Psoas muscle (tissue), 8 donors: ENCODE measurements around the gene SPINT2. TPM values are rescaled to one million over a fixed set of nuclear protein-coding genes. Genes with fewer than 3 reads are reported as not detected.

Experiments used
- ATAC-seq, 4 donors: fragments of 200-7000 bp; cut with Tn5 transposase; one replicate each; pipeline ENCODE4 v1.9.1; 2020; ENCODE audit warnings: moderate library complexity in 3 of 4, mild to moderate bottlenecking in 2 of 4
- DNase-seq, 2 donors: peaks; one replicate each; pipeline ENCODE4 v3.0.0-alpha.2; 2020
- H3K27ac ChIP-seq: fragments of 200-600 bp; one replicate; pipeline ENCODE4 v1.8.0; 2022
- H3K27me3 ChIP-seq, 3 donors: fragments of 200-600 bp in 1 of 3; one replicate each; pipeline versions ENCODE4 v1.6.1 to v1.8.0; 2013 to 2022; ENCODE audit warnings: low read length in 2 of 3, mild to moderate bottlenecking in 2 of 3, moderate library complexity in 1 of 3; ENCODE audit not compliant: insufficient read depth in 3 of 3
- H3K36me3 ChIP-seq, 2 donors: fragments of 200-600 bp in 1 of 2; one replicate each; pipeline versions ENCODE4 v1.6.1 to v1.8.0; 2013 to 2022; ENCODE audit warnings: low read depth in 1 of 2, mild to moderate bottlenecking in 1 of 2, moderate library complexity in 1 of 2; ENCODE audit not compliant: insufficient read depth in 1 of 2
- H3K4me1 ChIP-seq: fragments of 200-600 bp; one replicate; pipeline ENCODE4 v1.8.0; 2022
- H3K4me3 ChIP-seq: fragments of 200-600 bp; one replicate; pipeline ENCODE4 v1.8.0; 2022; ENCODE audit warnings: mild to moderate bottlenecking
- H3K9me3 ChIP-seq: fragments of 200-600 bp; one replicate; pipeline ENCODE4 v1.8.0; 2022
- WGBS, 3 donors: extraction: QIAGEN DNeasy Blood & Tissue Kit; methylation state at CpG; one replicate each; pipeline versions ENCODE4 v1.1.6 to v1.1.7; 2013; 5-methylcytosine and 5-hydroxymethylcytosine counted together
- intact Hi-C, 2 donors: fragments of 100-400 bp; cut with DNase I; formaldehyde crosslinking; loops; one replicate each; pipeline versions ENCODE4 v1.11.0 to v1.14.2; 2022
- polyA plus RNA-seq, 3 donors: library from polyadenylated mRNA; stranded (reverse); fragments of 200-250 nt; gene quantifications; one replicate each; pipeline ENCODE4 v1.2.3, GENCODE V29; 2013
- total RNA-seq, 4 donors: library from RNA; stranded (reverse); fragmentation: NEBNext Ultra II Directional in 2 of 4; extraction: Animal tissue kit (Norgen Biotek cat#: 25700) in 2 of 4; gene quantifications; one replicate each; pipeline versions ENCODE4 v1.2.1 to v1.2.4, GENCODE V29; 2021 to 2023
- TF ChIP-seq, protein P1 (sequence below): fragments of 200-600 bp; IDR thresholded peaks from one replicate; pipeline ENCODE4 v1.8.0; 2022; ENCODE audit warnings: antibody characterized with exemption
- donor health status: healthy with polysubstance abuse.
- donor health status: DM: no; HTN: no; CAD: no; lungs with moderate emphysema.
- donor health status: Bipolar disorder and iron deficiency.
- donor health status: healthy.
- donor health status: DM: yes; HTN: yes; CAD: no.
- donor health status: DM: no; HTN: no; CAD: no.
- donor health status: DM: no; HTN: no; CAD: no.
- donor health status: DM: yes; HTN: yes; CAD: no.

SPINT2 gene
- total and polyA plus RNA-seq, 7 donors: 0.49 to 2.2 (median 0.97) TPM

DNA sequence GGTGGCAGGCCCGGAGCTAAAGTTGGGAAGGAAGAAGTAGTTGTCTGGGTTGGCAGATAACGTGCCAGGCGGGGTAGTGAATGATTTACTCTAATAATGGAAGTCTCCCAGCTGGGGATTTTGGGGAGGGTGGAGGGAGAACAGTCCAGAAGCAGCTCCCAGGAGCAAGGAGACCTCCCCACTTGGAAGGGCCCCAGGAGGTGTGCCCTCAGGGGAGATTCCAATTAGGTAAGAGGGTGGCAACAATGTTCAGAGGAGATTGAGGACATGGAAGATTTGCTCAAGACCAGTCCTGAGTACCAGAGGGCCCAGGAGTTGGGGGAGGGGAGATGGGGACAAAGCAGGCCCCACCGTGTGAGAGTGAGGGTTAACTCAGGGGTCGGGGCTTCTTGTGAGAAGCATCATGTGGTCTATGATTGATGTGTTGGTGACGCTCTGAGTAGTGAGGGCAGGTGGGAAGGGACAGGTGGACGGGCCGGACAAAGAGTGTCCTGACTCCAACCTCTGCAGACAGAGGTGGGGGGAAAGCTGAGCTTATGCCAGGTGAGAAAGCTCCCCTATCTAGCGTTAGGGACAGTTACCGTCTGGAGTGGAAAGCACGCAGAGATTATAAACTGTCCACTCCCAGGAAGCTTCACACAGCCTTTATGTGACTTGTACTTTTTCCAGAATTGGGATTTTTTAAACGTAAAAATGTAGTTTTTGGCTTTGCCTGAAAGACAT lies 3.5 kb downstream of the SPINT2 start:
- Histone ChIP-seq H3K27me3 (peaks cover 0 to 19% (median 7%) of the 10 kb centered on the region in 3 donors), H3K4me1 (peaks cover 8% of the 10 kb centered on the region), H3K9me3 (no peaks in the 10 kb centered on the region), H3K4me3 (no peak overlapping the region), H3K27ac (no peak overlapping the region), H3K36me3 (no peaks in the 10 kb centered on the region)
- TF ChIP-seq, protein P1, sequence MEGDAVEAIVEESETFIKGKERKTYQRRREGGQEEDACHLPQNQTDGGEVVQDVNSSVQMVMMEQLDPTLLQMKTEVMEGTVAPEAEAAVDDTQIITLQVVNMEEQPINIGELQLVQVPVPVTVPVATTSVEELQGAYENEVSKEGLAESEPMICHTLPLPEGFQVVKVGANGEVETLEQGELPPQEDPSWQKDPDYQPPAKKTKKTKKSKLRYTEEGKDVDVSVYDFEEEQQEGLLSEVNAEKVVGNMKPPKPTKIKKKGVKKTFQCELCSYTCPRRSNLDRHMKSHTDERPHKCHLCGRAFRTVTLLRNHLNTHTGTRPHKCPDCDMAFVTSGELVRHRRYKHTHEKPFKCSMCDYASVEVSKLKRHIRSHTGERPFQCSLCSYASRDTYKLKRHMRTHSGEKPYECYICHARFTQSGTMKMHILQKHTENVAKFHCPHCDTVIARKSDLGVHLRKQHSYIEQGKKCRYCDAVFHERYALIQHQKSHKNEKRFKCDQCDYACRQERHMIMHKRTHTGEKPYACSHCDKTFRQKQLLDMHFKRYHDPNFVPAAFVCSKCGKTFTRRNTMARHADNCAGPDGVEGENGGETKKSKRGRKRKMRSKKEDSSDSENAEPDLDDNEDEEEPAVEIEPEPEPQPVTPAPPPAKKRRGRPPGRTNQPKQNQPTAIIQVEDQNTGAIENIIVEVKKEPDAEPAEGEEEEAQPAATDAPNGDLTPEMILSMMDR: no peak
- 73 to 81% (median 78%) methylated on average over 12 of the region's 12 CpGs for WGBS, 3 donors
- ATAC-seq (no peak), DNase-seq (no peak)
- intact Hi-C loops: no loop called here

GRCh38 chr19:38268539-38268938 lies 4.2 kb downstream of the SPINT2 start:
- Histone ChIP-seq H3K9me3 (no peaks in the 10 kb centered on the region), H3K4me1 (peaks cover 8% of the 10 kb centered on the region), H3K36me3 (no peaks in the 10 kb centered on the region), H3K27me3 (peaks cover 0 to 12% (median 7%) of the 10 kb centered on the region in 3 donors), H3K27ac (no peak overlapping the region), H3K4me3 (no peak overlapping the region)
- DNase-seq: no peak
- TF ChIP-seq, protein P1: no peak
- intact Hi-C loops: no loop called here
- no peak for ATAC-seq
- 74 to 93% (median 81%) methylated on average over 8 of the region's 8 CpGs for WGBS, 3 donors

- TF ChIP-seq, protein P1: no peak
- no peaks in the 10 kb centered on the region for H3K4me1 ChIP-seq
- H3K36me3 ChIP-seq: no peaks in the 10 kb centered on the region
- 29 to 47% (median 42%) methylated on average over 5 of the region's 5 CpGs for WGBS, 3 donors
- H3K27ac ChIP-seq: no peak overlapping the region
- H3K9me3 ChIP-seq: no peaks in the 10 kb centered on the region
- no peak for ATAC-seq
- no peak overlapping the region for H3K4me3 ChIP-seq
- no peak for DNase-seq
- intact Hi-C loops: no loop called here
- no peaks in the 10 kb centered on the region for H3K27me3 ChIP-seq
Measured at GRCh38 chr19:38270587-38271167, 6.3 kb downstream of the SPINT2 start.

GRCh38 chr19:38273499-38273898 lies 9.1 kb downstream of the SPINT2 start:
- no peaks in the 10 kb centered on the region for H3K27me3 ChIP-seq
- intact Hi-C loops: no loop called here
- H3K4me1 ChIP-seq: no peaks in the 10 kb centered on the region
- TF ChIP-seq, protein P1: no peak
- no peaks in the 10 kb centered on the region for H3K9me3 ChIP-seq
- H3K36me3 ChIP-seq: no peaks in the 10 kb centered on the region
- no peak overlapping the region for H3K27ac ChIP-seq
- ATAC-seq (no peak), DNase-seq (no peak)
- no peak overlapping the region for H3K4me3 ChIP-seq
- 78 to 83% (median 80%) methylated on average over 2 of the region's 2 CpGs for WGBS, 3 donors
